GM19240 (cell line): ENCODE measurements around the gene OR2F2.
A peak's percentile ranks its signal among the peaks of the same experiment; 100 is the strongest.

Source experiments
- DNase-seq: peaks from one replicate; pipeline ENCODE4 v3.0.0; 2011; ENCODE audit warnings: low spot score; ENCODE audit not compliant: insufficient read length

OR2F2 gene, protein sequence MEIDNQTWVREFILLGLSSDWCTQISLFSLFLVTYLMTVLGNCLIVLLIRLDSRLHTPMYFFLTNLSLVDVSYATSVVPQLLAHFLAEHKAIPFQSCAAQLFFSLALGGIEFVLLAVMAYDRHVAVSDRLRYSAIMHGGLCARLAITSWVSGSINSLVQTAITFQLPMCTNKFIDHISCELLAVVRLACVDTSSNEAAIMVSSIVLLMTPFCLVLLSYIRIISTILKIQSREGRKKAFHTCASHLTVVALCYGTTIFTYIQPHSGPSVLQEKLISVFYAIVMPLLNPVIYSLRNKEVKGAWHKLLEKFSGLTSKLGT

GRCh38 chr7:143934526-143935325 is at the start of gene OR2F2:
Gene OR2F2, plus strand, starts transcription at chr7:143935233. Its CDS starts 0 bp downstream, at chr7:143935233.
- DNase-seq: no peak

DNA sequence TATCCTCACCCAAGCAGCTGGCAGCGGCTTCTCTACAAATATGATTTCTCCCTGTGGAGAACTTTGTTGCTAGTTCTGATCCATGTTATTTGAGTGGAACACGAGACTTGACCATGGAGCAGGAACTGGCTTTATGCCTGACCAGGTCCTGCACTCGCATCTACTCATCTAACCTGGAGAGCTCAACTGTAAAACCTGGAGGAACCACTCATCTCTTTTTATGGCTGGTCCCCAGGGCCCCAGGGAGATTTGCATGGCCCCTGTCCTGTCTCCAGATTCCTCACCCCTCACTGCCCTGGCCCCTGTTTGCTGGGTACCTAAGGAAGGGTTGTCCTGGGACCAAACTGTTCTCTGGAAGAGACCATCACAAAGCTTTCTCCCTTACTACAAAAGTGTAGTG is 49.1 kb upstream of the OR2F2 start:
- DNase-seq: no peak

DNA sequence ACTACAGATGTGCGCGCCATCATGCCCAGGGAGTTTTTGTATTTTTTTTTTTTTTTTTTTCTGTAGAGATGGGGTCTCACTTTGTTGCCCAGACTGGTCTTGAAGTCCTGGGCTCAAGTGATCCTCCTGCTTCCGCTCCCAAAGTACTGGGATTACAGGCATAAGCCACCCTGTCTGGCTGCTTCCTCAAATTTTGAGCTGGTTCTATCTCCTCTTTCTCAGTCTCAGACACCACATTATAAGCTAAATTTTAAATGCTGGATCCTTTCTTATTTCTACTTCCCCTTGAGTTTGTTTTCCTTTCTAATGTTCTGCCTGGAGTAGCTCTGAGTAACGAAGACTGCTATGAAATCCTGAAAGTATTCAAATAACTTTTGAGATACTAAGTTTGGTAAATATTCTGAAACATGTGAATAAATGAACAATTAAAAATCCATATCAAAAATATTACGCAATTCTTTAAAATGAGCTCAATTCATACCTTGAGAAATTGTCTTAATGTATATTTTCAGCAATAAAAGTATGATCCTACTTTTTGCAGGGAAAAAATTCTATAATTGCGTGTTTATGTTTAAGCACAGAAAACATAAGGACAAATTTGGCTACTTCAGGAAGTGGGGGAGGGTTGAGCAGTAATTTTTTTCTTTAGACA is 48.1 kb upstream of the OR2F2 start:
- DNase-seq: no peak

- DNase-seq: no peak
Observed at GRCh38 chr7:143889068-143889467, 46.0 kb upstream of the OR2F2 start.

DNA sequence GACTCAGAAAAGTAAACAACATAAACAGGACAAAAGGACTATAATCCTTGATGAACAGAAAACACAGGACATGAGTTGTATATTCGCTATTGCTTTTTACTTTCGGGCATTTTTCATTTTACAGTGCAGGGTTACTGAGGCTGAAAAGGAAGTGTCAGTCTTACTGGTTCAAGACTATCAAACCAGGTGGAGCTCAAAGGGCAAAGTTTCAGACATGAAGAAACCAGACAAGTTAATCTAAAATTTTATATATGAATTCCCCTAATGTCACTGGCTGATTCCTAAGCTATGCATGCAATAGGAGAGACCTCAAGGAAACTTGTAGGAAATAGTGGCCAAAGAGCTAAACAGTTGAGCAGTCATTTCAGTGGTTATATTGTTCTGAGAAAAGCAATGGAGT is 44.5 kb upstream of the OR2F2 start:
- DNase-seq: no peak

GRCh38 chr7:143891457-143891856 is 43.6 kb upstream of the OR2F2 start:
- DNase-seq: no peak

- DNase-seq: no peak
Observed at GRCh38 chr7:143892527-143893300, 42.3 kb upstream of the OR2F2 start.

DNA sequence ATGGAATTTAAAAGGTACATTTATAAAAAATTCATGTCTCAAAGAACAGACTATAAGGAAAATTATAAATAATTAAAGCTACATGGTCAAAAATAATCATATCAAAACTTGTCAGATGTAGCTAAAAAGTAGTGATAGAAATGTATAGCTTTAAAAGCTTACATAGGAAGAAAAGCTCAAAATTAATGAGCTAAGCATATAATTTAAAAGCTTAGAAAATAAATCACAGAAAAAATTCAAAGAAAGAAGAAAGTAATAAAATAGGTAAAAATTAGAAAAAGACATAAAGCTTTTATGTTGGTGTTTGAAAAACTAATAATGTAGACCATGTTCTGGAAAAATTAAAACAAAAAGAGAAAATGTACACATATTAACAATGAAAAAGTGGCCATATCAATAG is 38.4 kb upstream of the OR2F2 start:
- no peak for DNase-seq

GRCh38 chr7:143898810-143899209 is 36.2 kb upstream of the OR2F2 start:
- DNase-seq: no peak

DNA sequence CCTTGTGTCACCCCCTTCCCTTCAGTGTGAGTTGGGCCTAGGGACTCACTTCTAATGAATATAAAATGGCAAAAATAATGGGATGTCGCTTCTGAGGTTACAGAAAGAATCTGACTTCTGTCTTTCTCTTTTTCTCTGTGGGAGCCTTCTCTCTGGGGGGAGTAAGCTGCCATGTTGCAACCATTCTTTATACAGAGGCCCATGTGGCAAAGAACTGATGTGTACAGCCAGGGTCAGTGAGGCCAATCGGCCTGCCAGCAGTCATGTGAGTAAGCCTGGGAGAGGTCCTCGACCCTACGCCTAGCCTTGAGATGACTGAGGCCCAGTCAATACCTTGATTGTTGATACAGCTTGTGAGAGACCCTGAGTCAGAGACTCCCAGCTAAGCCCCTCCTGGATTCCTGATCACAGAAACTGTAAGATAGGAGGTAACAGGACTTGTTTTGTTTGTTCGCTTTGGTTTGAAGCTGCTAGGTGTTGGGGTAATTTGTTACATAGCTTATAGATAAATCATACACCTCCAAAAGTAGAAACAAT is 34.7 kb upstream of the OR2F2 start:
- no peak for DNase-seq

DNA sequence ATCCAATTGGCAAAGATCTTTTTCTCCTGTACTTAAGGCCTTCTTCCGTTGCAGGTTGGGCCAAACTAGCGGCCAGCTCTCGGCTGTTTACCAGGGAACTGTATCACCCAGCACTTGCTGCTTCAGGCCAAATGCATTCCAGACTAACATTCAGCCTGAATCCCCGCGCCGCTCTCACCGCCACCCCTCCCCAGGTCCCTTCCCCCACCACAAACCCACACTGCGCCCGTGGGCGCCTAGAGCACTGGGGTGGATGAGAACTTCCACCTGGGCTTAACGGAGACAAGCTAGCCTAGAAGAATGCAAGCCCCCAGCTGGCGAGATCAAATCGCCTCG is 33.7 kb upstream of the OR2F2 start:
- DNase-seq: no peak

- DNase-seq: peak; percentile 55
Observed at GRCh38 chr7:143901668-143902331, 33.2 kb upstream of the OR2F2 start, which contains the start of gene TCAF1. Gene TCAF1, minus strand, starts transcription at chr7:143902176. Its CDS starts 25,568 bp downstream, at chr7:143876608.

DNA sequence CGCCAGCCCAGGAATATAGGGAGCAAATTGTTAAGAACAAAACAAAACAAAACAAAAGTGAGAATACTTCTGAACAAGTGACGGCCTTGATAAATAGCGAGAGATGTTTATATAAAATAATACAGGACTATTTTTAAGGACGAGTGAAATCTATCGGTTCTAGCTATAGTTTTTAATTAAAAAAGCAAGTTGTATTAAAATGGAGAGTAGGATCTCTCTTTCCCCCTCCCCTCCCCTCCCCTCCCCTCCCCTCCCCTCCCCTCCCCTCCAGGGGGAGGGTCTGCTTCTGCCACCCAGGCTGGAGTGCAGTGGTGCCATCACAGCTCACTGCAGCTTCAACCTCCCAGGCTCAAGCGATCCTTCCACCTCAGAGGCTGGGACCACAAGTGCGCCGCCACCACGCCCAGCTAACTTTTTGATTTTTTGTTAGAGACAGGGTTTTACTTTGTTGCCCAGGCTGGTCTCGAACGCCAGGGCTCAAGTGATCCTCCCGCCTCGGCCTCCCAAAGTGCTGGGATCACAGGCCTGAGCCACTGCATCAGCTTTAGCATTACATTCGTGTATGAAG is 32.6 kb upstream of the OR2F2 start:
- DNase-seq: no peak

DNA sequence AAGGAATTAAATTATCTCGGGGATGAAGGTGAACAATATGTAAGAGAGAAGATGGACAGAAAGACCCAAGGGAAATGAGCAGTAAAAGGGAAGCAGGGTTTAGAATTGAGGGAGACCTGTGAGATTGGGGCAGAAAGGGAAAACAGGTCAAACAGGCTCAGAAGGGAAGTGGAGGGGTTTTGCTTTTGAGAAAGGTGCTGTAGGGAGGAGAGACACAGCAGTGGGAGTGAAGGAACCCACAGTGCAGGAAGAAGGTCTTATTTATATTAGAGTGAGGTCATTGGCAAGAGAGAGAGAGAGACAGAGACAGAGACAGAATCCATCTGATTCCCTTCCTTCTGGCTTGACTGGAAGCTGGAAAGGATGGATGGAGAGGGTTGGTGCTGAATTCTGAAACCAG is 29.5 kb upstream of the OR2F2 start:
- DNase-seq: no peak

DNA sequence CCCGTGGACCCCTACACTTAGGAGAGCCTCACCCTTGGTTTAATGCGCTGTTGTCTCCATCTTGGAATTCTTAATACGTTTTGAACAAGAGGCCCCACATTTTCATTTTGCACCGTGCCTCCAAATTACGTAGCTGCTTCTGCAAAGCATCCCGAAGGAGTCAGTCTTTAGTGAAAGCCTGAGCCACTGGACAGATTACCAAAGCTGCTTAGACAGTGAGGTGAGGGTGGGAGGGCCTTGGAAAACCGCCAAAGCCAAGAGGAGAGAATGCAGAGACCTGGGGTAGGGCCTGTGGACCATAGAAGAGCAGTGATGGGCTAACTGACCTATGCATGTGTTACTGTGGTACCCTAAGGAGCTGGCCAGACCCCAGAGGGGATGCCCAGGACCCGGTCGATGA is 28.9 kb upstream of the OR2F2 start:
- no peak for DNase-seq

- DNase-seq: no peak
Observed at GRCh38 chr7:143906895-143907294, 28.1 kb upstream of the OR2F2 start.

DNA sequence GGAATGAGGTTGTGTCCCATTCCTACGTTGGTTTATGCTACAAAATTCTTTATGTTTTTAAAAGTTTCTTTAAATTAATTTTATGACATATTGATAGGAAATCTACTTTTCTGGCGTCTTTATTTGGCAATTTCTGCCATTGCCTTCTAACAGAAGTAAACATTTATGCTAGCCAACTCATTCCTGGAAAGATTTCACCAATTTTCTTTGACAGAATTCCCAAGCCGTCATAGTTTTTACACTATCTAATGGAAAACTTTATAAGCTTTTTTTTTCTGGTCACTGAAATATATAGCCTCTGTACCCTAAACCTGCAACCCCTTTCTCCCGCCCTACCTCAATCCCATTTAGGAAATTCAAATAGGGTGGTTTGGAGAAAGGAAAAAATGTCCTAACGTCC is 26.9 kb upstream of the OR2F2 start:
- no peak for DNase-seq

DNA sequence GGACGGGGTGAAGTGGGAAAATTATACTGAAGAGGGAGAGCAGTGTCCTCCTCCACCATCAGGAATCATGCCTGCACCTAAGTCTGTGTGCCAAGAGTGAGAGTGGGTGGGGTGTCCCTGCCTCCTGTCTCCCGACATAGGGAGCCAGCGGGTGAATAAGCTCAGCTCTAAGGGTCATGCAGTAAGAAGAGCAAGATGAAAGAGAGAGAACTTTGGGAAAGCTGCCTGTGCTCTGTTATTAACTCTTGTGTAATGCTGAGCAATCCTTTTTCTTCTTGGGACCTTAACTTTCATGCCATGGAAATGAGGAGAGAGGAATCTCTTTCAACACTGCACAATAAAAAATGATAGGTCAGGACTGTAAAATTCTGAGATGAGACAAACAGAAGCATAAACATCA is 25.2 kb upstream of the OR2F2 start:
- no peak for DNase-seq

DNA sequence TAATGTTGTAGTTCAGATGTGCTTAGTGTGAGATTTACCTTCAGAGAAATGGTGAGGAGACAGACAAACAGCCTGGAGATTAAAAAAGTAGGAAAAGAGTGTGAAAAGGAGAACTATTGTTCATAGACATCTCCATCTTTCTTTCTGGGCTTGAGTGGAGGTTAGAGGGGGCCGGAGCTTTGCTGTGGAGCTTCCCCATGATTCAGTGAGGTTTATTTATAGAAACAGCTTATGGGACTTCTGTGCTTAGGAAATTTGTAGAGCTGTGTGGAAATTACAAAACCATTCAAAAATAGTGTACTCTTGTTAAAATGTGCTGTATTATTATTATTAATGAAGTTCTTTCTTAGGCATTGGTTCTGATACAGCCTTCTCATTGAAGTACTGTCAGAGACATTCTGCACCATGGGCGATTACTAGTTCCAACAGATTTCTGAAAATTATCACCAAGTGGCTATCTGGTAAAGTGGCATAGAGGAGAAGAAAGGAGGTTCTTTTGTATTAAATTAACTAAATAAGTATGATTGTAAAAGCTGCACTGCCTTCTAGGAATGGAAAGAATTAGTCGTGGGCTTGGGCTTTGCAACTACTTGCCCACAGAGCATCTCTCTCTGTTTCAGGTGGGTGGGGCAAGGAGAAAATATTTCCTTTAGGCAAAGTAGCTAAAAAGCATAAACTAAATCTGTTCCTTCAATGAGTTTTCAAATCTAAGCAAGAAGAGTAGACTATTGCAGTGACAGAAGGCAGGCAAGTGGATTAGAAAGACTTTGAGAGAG is 24.4 kb upstream of the OR2F2 start:
- DNase-seq: no peak
